Fibroblast of the aortic adventitia (primary cell): ENCODE results near the gene CYBRD1. TPM values are rescaled to one million over a fixed set of nuclear protein-coding genes. Genes with fewer than 3 reads are reported as not detected.

Experiments used
- DNase-seq: peaks from one replicate; pipeline ENCODE4 v3.0.0-alpha.2; 2010; ENCODE audit warnings: low read depth
- H3K4me3 ChIP-seq: 2 replicates; pipeline ENCODE4 v1.5.1; 2011; ENCODE audit warnings: low read depth, mild to moderate bottlenecking, control low read depth, low read length, moderate library complexity
- total RNA-seq: library from RNA; depleted of rRNA; stranded (reverse); fragments of >200 nt; gene quantifications from 2 replicates; pipeline ENCODE4 v1.2.3, GENCODE V29; 2012; ENCODE audit warnings: low replicate concordance
- TF ChIP-seq, protein P1 (sequence below): IDR thresholded peaks from 2 replicates; pipeline ENCODE4 v1.5.1; 2011; ENCODE audit warnings: mild to moderate bottlenecking, low read length, control low read depth, inconsistent platforms; ENCODE audit not compliant: insufficient read depth

CYBRD1 gene
- total RNA-seq, 1 donor, result 741 TPM

DNA sequence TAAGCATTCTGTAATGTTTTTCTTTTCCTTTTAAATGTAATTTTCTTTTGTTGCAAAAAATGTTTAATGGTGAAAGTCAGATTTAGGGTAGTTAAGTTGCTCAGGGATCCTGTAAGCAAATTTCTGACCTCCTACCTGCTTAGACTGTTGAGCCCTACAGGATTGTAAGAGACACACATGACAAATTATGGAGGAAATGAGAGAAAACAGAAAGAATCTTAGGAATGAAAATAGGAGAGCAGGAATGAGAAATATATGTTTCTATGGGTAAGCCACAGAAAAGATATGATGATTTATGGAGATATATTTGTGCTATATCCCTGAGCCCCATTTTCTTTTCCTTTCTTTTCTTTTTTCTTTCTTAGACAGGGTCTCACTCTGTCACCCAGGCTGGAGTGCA, 28.3 kb downstream of the CYBRD1 start:
- no peak overlapping the region for H3K4me3 ChIP-seq
- TF ChIP-seq, protein P1, sequence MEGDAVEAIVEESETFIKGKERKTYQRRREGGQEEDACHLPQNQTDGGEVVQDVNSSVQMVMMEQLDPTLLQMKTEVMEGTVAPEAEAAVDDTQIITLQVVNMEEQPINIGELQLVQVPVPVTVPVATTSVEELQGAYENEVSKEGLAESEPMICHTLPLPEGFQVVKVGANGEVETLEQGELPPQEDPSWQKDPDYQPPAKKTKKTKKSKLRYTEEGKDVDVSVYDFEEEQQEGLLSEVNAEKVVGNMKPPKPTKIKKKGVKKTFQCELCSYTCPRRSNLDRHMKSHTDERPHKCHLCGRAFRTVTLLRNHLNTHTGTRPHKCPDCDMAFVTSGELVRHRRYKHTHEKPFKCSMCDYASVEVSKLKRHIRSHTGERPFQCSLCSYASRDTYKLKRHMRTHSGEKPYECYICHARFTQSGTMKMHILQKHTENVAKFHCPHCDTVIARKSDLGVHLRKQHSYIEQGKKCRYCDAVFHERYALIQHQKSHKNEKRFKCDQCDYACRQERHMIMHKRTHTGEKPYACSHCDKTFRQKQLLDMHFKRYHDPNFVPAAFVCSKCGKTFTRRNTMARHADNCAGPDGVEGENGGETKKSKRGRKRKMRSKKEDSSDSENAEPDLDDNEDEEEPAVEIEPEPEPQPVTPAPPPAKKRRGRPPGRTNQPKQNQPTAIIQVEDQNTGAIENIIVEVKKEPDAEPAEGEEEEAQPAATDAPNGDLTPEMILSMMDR, result no peak
- peak; percentile 52 for DNase-seq

DNA sequence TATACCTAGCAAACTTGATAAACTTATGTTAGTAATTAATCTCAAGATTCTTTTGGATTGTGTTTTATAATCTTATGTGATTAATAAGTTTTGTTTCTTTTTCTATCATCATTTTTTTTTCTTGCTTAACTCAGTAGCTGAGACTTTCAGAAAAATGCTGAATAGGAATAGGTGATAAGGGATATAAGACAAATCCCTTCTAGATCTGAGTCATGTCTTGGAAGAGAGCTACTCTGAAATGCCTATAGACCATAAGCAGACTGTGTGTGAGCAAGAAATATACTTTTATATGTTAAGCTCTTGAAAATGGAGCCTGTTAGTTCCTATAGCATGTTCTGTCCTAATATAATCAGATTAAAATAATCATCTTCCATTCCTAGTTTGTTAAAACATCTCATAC, 29.6 kb downstream of the CYBRD1 start:
- no peak overlapping the region for H3K4me3 ChIP-seq
- peak; percentile 44 for DNase-seq
- TF ChIP-seq, protein P1, result no peak

- no peak overlapping the region for H3K4me3 ChIP-seq
- no peak for DNase-seq
- TF ChIP-seq, protein P1, result no peak
Observed at GRCh38 chr2:171553236-171553635, 31.0 kb downstream of the CYBRD1 start.

DNA sequence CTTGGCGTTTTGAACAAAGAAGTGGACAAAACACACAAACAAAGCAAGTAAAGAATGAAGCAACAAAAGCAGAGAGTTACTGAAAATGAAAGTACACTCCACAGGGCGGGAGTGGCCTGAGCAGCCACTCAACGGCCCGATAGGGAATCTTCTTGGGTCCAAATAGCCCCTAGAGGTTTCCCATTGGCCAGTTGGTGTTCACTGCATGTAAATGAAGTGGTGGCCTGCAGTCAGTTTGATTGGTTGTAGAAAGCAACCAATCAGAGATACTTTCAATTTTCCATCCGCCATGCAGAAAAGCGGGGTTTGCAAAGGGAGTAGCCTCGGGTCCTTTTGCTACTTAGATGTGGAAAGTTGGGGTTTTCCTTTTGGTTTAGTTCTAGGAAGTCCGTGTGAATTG, 31.6 kb downstream of the CYBRD1 start:
- TF ChIP-seq, protein P1, result no peak
- H3K4me3 ChIP-seq, result no peak overlapping the region
- no peak for DNase-seq

DNA sequence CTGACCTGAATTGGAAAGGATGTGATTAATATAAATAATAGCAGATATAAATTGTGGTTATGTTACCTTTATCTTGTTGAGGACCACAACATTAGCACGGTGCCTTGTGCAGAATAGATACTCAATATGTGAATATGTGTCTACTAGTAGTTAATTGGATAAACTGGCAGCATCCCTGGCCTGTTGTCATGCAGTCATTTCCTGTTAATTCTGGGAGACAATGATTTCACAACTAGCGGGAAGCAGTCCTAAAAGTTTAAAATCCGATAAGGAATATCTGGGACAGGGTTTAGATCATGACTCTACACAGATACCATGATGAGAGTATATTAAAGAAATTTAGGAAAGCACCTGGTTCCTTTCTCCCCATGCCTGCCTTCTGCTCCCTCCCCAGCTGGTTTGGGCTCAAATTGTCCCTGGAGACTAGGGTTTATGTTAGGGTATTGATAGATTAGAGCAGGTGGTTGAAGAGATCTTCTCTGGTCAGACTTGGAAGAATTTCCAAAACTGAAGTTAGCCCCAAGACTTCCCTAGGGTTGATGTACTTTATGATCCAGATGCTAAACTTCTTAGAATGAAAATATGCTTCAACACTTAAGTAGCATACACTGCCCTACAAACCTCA, 32.8 kb downstream of the CYBRD1 start:
- TF ChIP-seq, protein P1, result no peak
- peak; percentile 53 for DNase-seq
- H3K4me3 ChIP-seq, result no peak overlapping the region

- TF ChIP-seq, protein P1, result no peak
- no peak for DNase-seq
- no peak overlapping the region for H3K4me3 ChIP-seq
Observed at GRCh38 chr2:171557363-171557762, 35.1 kb downstream of the CYBRD1 start.

DNA sequence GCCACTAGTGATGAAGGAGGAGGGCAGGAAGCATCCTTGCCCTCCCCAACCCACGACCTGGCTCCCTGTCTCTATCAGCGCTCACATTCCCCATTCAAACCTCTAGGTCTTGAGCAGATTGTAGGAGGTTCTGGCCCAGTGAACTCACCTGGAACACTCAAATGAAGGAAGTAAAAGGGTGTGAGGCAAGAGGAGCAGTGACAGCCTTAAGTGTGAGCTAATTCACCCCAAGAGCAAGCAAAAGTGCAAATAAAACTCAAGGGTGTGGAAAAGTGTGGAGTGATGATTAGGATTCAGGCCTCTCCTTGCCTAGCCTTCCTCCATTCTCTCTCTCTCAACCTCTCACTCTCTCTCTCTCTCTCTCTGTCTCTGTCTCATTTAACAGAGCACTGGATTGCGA, 41.0 kb downstream of the CYBRD1 start:
- H3K4me3 ChIP-seq, result no peak overlapping the region
- TF ChIP-seq, protein P1, result no peak
- DNase-seq, result no peak
